A673 (cell line): ENCODE measurements around the gene SEL1L3. TPM values are rescaled to one million over a fixed set of nuclear protein-coding genes. Genes with fewer than 3 reads are reported as not detected.

Experiments used
- BruUV-seq: library from RNA; stranded (reverse); fragments of 400-500 nt; replicated peaks from 2 replicates; lab custom pipeline; 2021; lab: Mats Ljungman, UMichigan
- CTCF ChIA-PET: fragments of 300-600 bp; sonication (Branson Sonifier 250); formaldehyde crosslinking; loops from one replicate; lab custom pipeline; 2022; ENCODE audit warnings: antibody characterized with exemption; lab: Charles Lee
- POLR2A ChIA-PET: fragments of 300-600 bp; sonication (Branson Sonifier 250); formaldehyde crosslinking; loops from one replicate; lab custom pipeline; 2022; ENCODE audit warnings: antibody characterized with exemption; ENCODE audit not compliant: low non-redundant PET; lab: Charles Lee
- DNase-seq: peaks from one replicate; pipeline ENCODE4 v3.0.0-alpha.2; 2015; ENCODE audit warnings: low spot score
- H3K27ac ChIP-seq: fragments of 200-600 bp; sonication (generic); 2 replicates; pipeline ENCODE4 v1.5.1; 2016; ENCODE audit warnings: mixed run types, low read depth, mild to moderate bottlenecking, mixed read lengths, antibody characterized with exemption, low read length; ENCODE audit not compliant: poor library complexity, severe bottlenecking
- H3K27me3 ChIP-seq: fragments of 200-600 bp; sonication (generic); replicated peaks from 2 replicates; pipeline ENCODE4 v1.6.1; 2017; ENCODE audit warnings: mixed run types, low read depth, mild to moderate bottlenecking, mixed read lengths, antibody characterized with exemption, low read length; ENCODE audit not compliant: insufficient read depth, poor library complexity
- H3K36me3 ChIP-seq: fragments of 200-600 bp; sonication (generic); 2 replicates; pipeline ENCODE4 v1.6.1; 2016; ENCODE audit warnings: mixed run types, mild to moderate bottlenecking, mixed read lengths, antibody characterized with exemption, low read length; ENCODE audit not compliant: insufficient read depth, poor library complexity, severe bottlenecking
- H3K4me1 ChIP-seq: fragments of 200-600 bp; sonication (generic); 2 replicates; pipeline ENCODE4 v1.6.1; 2017; ENCODE audit warnings: mixed run types, mild to moderate bottlenecking, mixed read lengths, antibody characterized with exemption, low read length; ENCODE audit not compliant: insufficient read depth, poor library complexity, severe bottlenecking
- H3K4me3 ChIP-seq: fragments of 200-600 bp; sonication (generic); 2 replicates; pipeline ENCODE4 v1.5.1; 2016; ENCODE audit warnings: low read depth, mixed run types, mild to moderate bottlenecking, mixed read lengths, low read length; ENCODE audit not compliant: poor library complexity, severe bottlenecking
- H3K9me3 ChIP-seq: fragments of 200-600 bp; sonication (generic); 2 replicates; pipeline ENCODE4 v1.6.1; 2016; ENCODE audit warnings: mixed run types, low read depth, mild to moderate bottlenecking, mixed read lengths, antibody characterized with exemption, low read length; ENCODE audit not compliant: poor library complexity, severe bottlenecking
- EZH2 ChIP-seq: fragments of 200-600 bp; sonication (generic); IDR thresholded peaks from 2 replicates; pipeline ENCODE4 v1.6.1; 2017; ENCODE audit warnings: borderline replicate concordance, low read depth, mild to moderate bottlenecking, mixed read lengths, antibody characterized with exemption, low read length; ENCODE audit not compliant: poor library complexity, severe bottlenecking
- intact Hi-C: fragments of 100-400 bp; cut with micrococcal nuclease; formaldehyde crosslinking; loops from one replicate; pipeline ENCODE4 v1.10.0; 2022; ENCODE audit not compliant: unreplicated experiment
- total RNA-seq: library from RNA; stranded (reverse); gene quantifications from 2 replicates; pipeline ENCODE4 v1.2.3, GENCODE V29; 2021
- TF ChIP-seq, protein P1 (sequence below): fragments of 300-800, 200-600 bp; sonication (generic); conservative IDR thresholded peaks from 2 replicates; pipeline ENCODE4 v1.5.1; 2017; ENCODE audit warnings: low read depth, mild to moderate bottlenecking, antibody characterized with exemption, low read length, moderate library complexity, mixed read lengths

SEL1L3 gene
- total RNA-seq, 1 experiment from 2014 or later, result 40.0 TPM

DNA sequence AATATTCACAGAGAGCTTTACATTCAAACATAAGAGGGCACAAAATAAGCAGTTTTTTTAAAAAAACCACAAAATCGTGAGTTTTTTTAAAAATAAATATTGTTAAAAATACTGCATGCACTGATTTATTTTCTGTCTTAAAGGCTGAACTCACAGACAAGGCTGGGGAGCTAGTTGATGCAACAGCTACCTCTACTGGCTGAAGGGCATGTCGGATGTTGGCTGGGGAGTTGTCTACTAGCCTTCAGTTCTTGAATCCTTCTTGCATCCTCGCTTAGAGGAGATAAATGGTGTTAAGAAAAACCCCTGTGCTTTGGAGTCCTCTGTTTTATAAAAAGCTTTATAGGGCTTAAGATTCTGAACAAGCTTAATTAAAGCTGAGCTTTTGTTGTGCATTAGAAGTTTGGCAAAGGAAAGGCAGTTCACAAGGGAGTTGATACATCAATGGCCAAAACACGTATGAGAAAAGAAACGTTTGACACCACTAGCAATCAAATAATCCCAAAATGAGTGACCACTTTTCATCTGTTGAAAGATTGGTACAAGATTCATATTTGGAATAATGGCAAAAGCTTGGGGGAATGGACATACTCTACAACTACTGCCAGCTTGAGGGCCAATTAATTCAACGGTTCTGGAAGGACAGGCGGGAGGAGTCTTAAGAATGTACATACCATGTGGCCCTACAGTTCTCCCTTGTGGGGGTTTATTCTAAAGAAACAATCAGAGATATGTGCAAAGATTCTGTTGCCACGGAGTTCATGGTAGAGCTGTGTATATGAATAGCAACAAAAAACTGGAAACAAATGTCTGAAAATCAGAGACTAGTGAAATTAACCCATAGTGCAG is 94.7 kb downstream of the SEL1L3 start:
- DNase-seq, result peak; percentile 81
- BruUV-seq, result no TSS peak
- POLR2A ChIA-PET, result no interaction called here

GRCh38 chr4:25760518-25761157 is 102.2 kb downstream of the SEL1L3 start:
- Histone ChIP-seq H3K27me3 (no peaks in the 10 kb centered on the region), H3K4me3 (no peak overlapping the region), H3K9me3 (no peaks in the 10 kb centered on the region), H3K4me1 (no peaks in the 10 kb centered on the region), H3K27ac (no peak overlapping the region), H3K36me3 (peaks cover 33% of the 10 kb centered on the region)
- ChIA-PET POLR2A (no interaction called here), CTCF (no interaction called here)
- intact Hi-C loops, result loop anchor here (10.0 kb wide), 1 partner anchor 256 kb away; no protein-coding TSS in a partner anchor
- DNase-seq, result no peak
- TF ChIP-seq, protein P1, sequence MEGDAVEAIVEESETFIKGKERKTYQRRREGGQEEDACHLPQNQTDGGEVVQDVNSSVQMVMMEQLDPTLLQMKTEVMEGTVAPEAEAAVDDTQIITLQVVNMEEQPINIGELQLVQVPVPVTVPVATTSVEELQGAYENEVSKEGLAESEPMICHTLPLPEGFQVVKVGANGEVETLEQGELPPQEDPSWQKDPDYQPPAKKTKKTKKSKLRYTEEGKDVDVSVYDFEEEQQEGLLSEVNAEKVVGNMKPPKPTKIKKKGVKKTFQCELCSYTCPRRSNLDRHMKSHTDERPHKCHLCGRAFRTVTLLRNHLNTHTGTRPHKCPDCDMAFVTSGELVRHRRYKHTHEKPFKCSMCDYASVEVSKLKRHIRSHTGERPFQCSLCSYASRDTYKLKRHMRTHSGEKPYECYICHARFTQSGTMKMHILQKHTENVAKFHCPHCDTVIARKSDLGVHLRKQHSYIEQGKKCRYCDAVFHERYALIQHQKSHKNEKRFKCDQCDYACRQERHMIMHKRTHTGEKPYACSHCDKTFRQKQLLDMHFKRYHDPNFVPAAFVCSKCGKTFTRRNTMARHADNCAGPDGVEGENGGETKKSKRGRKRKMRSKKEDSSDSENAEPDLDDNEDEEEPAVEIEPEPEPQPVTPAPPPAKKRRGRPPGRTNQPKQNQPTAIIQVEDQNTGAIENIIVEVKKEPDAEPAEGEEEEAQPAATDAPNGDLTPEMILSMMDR, result no peak
- TF ChIP-seq EZH2, result no peak
- BruUV-seq, result no TSS peak

More for the DNA sequence above, 94.7 kb downstream of the SEL1L3 start:
- CTCF ChIA-PET, result interaction anchor here (0.9 to 1.5 kb wide), 2 partner anchors 267 to 327 kb away, joined by 3 to 23 read pairs; no protein-coding TSS in a partner anchor
- H3K4me3 ChIP-seq, result no peak overlapping the region
- H3K27ac ChIP-seq, result peak overlapping the region; percentile 57
- H3K27me3 ChIP-seq, result no peaks in the 10 kb centered on the region
- intact Hi-C loops, result loop anchor here (1.0 to 10.0 kb wide), 2 partner anchors 263 to 327 kb away; no protein-coding TSS in a partner anchor
- H3K9me3 ChIP-seq, result no peaks in the 10 kb centered on the region
- H3K36me3 ChIP-seq, result peaks cover 9% of the 10 kb centered on the region
- no peak for TF ChIP-seq EZH2
- TF ChIP-seq, protein P1, result peak; percentile 89
- H3K4me1 ChIP-seq, result peaks cover 2% of the 10 kb centered on the region

DNA sequence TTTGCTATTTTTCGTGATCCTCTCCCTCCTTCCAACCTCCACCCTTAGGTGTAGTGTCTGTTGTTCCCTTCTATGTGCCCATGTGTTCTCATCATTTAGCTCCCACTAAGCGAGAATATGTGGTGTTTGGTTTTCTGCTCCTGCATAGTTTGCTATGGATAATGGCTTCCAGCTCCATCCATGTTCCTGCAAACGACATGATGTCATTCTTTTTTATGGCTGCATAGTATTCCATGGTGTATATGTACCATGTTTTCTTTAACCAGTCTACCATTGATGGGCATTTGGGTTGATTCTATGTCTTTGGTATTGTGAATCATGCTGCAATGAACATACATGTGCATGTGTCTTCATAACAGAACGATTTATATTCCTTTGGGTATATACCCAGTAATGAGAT is 102.7 kb downstream of the SEL1L3 start:
- CTCF ChIA-PET, result no interaction called here
- intact Hi-C loops, result loop anchor here (10.0 kb wide), 1 partner anchor 255 kb away; no protein-coding TSS in a partner anchor
- H3K27ac ChIP-seq, result no peak overlapping the region
- POLR2A ChIA-PET, result no interaction called here
- H3K36me3 ChIP-seq, result peaks cover 30% of the 10 kb centered on the region
- TF ChIP-seq EZH2, result no peak
- TF ChIP-seq, protein P1, result no peak
- H3K27me3 ChIP-seq, result no peaks in the 10 kb centered on the region
- DNase-seq, result no peak
- no peaks in the 10 kb centered on the region for H3K4me1 ChIP-seq
- H3K9me3 ChIP-seq, result no peaks in the 10 kb centered on the region
- H3K4me3 ChIP-seq, result no peak overlapping the region
- no TSS peak for BruUV-seq
